Measurements from ENCODE around the gene MYO10. TPM values are rescaled to one million over a fixed set of nuclear protein-coding genes. Genes with fewer than 3 reads are reported as not detected.

The MYO10 gene
- total RNA-seq, 1 experiment from 2014 or later = 71.9 TPM

DNA sequence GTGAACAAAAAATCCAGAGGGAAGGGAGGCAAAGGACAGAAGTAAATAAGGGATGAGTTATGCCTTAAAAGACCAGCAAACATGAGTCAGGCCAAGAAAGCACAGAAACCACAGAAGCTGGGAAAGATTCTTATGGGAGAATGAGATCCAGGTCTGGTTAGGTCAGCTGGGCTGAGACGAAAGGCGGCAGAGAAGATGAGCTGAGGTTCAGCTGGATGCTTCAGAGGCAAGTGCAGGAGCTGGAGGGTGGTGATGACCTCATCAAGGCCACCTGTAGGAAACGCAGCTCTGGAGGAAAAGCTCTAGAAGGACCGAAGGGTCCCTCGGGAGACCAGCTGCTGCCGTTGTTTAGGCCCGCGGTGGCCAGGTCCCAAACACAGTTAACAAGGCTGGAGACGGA lies 152.0 kb downstream of the MYO10 start:
- ATAC-seq = no peak
- intact Hi-C loops (cut with micrococcal nuclease; ENCODE audit: unreplicated experiment) = no loop called here
- in situ Hi-C loops (cut with HindIII; ENCODE audit: low pct_unique_long_range_greater_than_20kb, low sequenced_read_pairs) = no loop called here
- no peak for DNase-seq (ENCODE audit: low read depth, low spot score)
- ChIA-PET CTCF (no interaction called here), POLR2A (no interaction called here)
- Histone ChIP-seq H3K27ac (ENCODE audit: low read length) (no peak overlapping the region), H3K27me3 (ENCODE audit: control insufficient read depth, insufficient read depth, low read length) (no peaks in the 10 kb centered on the region), H3K9me3 (ENCODE audit: control insufficient read depth, insufficient read depth, low read depth, low read length) (no peaks in the 10 kb centered on the region), H3K36me3 (ENCODE audit: control insufficient read depth, insufficient read depth, low read length) (peaks cover 7% of the 10 kb centered on the region; the same call in 1 of the 2 replicates), H3K4me1 (ENCODE audit: control insufficient read depth, insufficient read depth, low read length) (no peaks in the 10 kb centered on the region), H3K4me3 (ENCODE audit: low read depth in 2 of 2, low read length in 2 of 2) (no peak overlapping the region)
- TF ChIP-seq, protein P1, sequence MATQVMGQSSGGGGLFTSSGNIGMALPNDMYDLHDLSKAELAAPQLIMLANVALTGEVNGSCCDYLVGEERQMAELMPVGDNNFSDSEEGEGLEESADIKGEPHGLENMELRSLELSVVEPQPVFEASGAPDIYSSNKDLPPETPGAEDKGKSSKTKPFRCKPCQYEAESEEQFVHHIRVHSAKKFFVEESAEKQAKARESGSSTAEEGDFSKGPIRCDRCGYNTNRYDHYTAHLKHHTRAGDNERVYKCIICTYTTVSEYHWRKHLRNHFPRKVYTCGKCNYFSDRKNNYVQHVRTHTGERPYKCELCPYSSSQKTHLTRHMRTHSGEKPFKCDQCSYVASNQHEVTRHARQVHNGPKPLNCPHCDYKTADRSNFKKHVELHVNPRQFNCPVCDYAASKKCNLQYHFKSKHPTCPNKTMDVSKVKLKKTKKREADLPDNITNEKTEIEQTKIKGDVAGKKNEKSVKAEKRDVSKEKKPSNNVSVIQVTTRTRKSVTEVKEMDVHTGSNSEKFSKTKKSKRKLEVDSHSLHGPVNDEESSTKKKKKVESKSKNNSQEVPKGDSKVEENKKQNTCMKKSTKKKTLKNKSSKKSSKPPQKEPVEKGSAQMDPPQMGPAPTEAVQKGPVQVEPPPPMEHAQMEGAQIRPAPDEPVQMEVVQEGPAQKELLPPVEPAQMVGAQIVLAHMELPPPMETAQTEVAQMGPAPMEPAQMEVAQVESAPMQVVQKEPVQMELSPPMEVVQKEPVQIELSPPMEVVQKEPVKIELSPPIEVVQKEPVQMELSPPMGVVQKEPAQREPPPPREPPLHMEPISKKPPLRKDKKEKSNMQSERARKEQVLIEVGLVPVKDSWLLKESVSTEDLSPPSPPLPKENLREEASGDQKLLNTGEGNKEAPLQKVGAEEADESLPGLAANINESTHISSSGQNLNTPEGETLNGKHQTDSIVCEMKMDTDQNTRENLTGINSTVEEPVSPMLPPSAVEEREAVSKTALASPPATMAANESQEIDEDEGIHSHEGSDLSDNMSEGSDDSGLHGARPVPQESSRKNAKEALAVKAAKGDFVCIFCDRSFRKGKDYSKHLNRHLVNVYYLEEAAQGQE (IDR thresholded peaks at IDR 0.05; ENCODE audit: insufficient read depth in 1 of 2, low read depth in 2 of 2, low read length in 1 of 2) = no peak
- TF ChIP-seq, protein P2, sequence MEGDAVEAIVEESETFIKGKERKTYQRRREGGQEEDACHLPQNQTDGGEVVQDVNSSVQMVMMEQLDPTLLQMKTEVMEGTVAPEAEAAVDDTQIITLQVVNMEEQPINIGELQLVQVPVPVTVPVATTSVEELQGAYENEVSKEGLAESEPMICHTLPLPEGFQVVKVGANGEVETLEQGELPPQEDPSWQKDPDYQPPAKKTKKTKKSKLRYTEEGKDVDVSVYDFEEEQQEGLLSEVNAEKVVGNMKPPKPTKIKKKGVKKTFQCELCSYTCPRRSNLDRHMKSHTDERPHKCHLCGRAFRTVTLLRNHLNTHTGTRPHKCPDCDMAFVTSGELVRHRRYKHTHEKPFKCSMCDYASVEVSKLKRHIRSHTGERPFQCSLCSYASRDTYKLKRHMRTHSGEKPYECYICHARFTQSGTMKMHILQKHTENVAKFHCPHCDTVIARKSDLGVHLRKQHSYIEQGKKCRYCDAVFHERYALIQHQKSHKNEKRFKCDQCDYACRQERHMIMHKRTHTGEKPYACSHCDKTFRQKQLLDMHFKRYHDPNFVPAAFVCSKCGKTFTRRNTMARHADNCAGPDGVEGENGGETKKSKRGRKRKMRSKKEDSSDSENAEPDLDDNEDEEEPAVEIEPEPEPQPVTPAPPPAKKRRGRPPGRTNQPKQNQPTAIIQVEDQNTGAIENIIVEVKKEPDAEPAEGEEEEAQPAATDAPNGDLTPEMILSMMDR (IDR thresholded peaks at IDR 0.05) = no peak
- TF ChIP-seq POLR2AphosphoS5 (IDR thresholded peaks at IDR 0.05; ENCODE audit: low read depth, low read length) = no peak
- TF ChIP-seq TCF7L2 (IDR thresholded peaks at IDR 0.05; ENCODE audit: low read depth, low read length) = no peak
- no peak for TF ChIP-seq SIN3A (IDR thresholded peaks at IDR 0.05; ENCODE audit: borderline replicate concordance, insufficient read depth, low read depth, low read length)
- BruUV-seq (replicated peaks) = no TSS peak

DNA sequence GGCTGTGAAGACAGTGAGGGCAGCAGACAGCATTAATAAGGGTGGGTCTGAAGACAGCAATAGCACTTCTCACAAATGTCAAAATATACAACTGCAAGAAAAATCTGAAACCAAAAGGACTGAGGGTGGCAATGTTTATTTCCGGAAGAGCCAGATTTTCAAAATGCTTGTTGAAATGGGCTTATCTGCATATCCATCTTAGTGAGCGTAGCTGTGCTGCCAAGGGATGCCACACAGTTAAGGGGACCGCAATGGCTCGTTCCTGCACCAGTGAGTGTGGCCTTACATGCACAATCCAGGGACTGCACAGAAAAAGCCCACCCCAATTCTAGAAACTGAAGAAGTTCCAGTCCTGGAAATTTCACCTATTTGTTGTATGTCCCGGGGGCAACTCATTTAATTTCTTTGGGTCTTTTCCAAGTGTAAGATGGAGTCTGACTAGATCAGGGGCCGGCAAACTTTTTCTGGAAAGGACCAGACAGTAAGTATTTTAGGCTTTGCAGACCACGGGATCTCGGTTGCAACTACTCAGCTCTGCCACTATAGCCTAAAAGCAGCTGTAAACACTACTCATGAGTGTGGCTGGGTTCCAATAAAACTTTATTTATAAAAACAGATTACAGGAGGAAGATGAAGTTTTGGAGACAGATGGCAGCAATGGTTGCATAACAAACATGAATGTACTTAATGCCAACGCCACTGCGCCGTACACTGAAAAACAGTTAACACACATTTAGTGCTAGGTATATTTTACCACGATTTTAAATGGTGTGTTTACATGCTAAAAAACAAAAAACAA lies 154.1 kb downstream of the MYO10 start:
- DNase-seq (ENCODE audit: low read depth, low spot score) (no peak), ATAC-seq (no peak)
- ChIA-PET POLR2A (no interaction called here), CTCF (no interaction called here)
- Histone ChIP-seq H3K27ac (ENCODE audit: low read length) (no peak overlapping the region), H3K4me1 (ENCODE audit: control insufficient read depth, insufficient read depth, low read length) (no peaks in the 10 kb centered on the region), H3K27me3 (ENCODE audit: control insufficient read depth, insufficient read depth, low read length) (no peaks in the 10 kb centered on the region), H3K9me3 (ENCODE audit: control insufficient read depth, insufficient read depth, low read depth, low read length) (no peaks in the 10 kb centered on the region), H3K4me3 (ENCODE audit: low read depth in 2 of 2, low read length in 2 of 2) (no peak overlapping the region), H3K36me3 (ENCODE audit: control insufficient read depth, insufficient read depth, low read length) (peaks cover 7% of the 10 kb centered on the region; the same call in 1 of the 2 replicates)
- TF ChIP-seq POLR2AphosphoS5 (IDR thresholded peaks at IDR 0.05; ENCODE audit: low read depth, low read length) (no peak), SIN3A (IDR thresholded peaks at IDR 0.05; ENCODE audit: borderline replicate concordance, insufficient read depth, low read depth, low read length) (no peak), TCF7L2 (IDR thresholded peaks at IDR 0.05; ENCODE audit: low read depth, low read length) (no peak)
- TF ChIP-seq, protein P2 (IDR thresholded peaks at IDR 0.05) = no peak
- TF ChIP-seq, protein P1 (IDR thresholded peaks at IDR 0.05; ENCODE audit: insufficient read depth in 1 of 2, low read depth in 2 of 2, low read length in 1 of 2) = no peak
- in situ Hi-C loops (cut with HindIII; ENCODE audit: low pct_unique_long_range_greater_than_20kb, low sequenced_read_pairs) (no loop called here), intact Hi-C loops (cut with micrococcal nuclease; ENCODE audit: unreplicated experiment) (no loop called here)
- no TSS peak for BruUV-seq (replicated peaks)

Data from Panc1 (cell line).